ENCODE measurements around the gene RIC1. TPM values are rescaled to one million over a fixed set of nuclear protein-coding genes. Genes with fewer than 3 reads are reported as not detected.

RIC1 gene
- total RNA-seq, 4 donors from 2014 or later: 15.4 to 37.2 (median 27.6) TPM

- Histone ChIP-seq H3K27ac (peak overlapping the region; percentile 48 to 64 (median 55)), H3K9me3 (no peaks in the 10 kb centered on the region), H3K4me3 (no peak overlapping the region), H3K27me3 (no peaks in the 10 kb centered on the region), H3K36me3 (no peaks in the 10 kb centered on the region), H3K4me1 (peaks cover 4 to 40% (median 10%) of the 10 kb centered on the region in 3 donors)
- intact Hi-C loops (cut with DNase I): loop anchor here (5.0 kb wide), 1 partner anchor 395 kb away; no protein-coding TSS in a partner anchor
- 50 to 60% methylated on average over 1 of the region's 1 CpG for WGBS, 2 donors
- DNase-seq: no peak
- TF ChIP-seq, protein P1, sequence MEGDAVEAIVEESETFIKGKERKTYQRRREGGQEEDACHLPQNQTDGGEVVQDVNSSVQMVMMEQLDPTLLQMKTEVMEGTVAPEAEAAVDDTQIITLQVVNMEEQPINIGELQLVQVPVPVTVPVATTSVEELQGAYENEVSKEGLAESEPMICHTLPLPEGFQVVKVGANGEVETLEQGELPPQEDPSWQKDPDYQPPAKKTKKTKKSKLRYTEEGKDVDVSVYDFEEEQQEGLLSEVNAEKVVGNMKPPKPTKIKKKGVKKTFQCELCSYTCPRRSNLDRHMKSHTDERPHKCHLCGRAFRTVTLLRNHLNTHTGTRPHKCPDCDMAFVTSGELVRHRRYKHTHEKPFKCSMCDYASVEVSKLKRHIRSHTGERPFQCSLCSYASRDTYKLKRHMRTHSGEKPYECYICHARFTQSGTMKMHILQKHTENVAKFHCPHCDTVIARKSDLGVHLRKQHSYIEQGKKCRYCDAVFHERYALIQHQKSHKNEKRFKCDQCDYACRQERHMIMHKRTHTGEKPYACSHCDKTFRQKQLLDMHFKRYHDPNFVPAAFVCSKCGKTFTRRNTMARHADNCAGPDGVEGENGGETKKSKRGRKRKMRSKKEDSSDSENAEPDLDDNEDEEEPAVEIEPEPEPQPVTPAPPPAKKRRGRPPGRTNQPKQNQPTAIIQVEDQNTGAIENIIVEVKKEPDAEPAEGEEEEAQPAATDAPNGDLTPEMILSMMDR (IDR thresholded peaks at IDR 0.05): no peak
- no peak for TF ChIP-seq POLR2A (IDR thresholded peaks at IDR 0.05)
Measured at GRCh38 chr9:5587024-5587423, 41.9 kb upstream of the RIC1 start.

DNA sequence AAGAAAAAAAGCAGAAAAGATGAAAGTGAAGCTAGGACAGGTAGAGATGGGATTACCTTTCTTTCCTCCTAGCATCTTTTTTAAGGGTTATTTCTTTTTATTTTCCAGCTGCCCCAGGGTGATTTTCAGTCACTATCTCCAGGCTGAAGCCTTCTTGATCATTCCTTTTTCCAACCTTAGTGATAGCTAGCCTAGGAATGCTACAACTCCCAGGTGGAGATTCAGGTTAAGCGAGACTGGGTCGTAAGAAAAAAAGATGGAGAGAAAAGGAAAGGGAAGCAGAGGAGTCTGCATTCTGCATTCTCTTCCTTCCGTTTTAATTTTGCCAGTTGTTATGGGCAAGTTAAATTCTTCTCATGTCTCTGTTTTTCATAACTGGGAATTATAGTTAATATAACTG, 36.7 kb upstream of the RIC1 start:
- intact Hi-C loops (cut with DNase I): loop anchor here (5.0 kb wide), 1 partner anchor 140 kb away; the partner anchor contains the start of gene CD274
- peaks cover 0 to 18% (median 0%) of the 10 kb centered on the region in 3 donors for H3K4me1 ChIP-seq
- H3K27ac ChIP-seq: no peak overlapping the region
- H3K9me3 ChIP-seq: no peaks in the 10 kb centered on the region
- H3K36me3 ChIP-seq: no peaks in the 10 kb centered on the region
- H3K4me3 ChIP-seq: no peak overlapping the region
- no peak for DNase-seq
- 76 to 91% methylated on average over 3 of the region's 3 CpGs for WGBS, 2 donors
- TF ChIP-seq, protein P1 (IDR thresholded peaks at IDR 0.05): no peak
- no peak for TF ChIP-seq POLR2A (IDR thresholded peaks at IDR 0.05)
- no peaks in the 10 kb centered on the region for H3K27me3 ChIP-seq

DNA sequence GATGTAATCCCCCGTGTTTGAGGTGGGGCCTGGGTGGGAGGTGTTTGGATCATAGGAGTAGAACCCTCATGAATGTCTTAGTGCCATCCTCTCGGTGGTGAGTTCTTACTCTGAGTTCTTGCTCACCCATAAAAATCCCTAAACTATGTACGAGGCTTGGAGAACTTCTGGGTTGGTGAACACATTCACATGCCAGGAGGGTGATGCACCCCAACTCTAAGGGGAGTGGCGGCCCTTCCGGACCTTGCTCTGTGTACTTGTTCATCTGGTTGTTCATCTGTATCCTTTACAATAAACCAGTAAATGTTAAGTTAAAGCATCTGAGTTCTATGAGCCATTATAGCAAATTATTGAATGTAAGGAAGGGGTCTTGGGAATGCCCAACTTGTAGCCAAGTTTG, 36.0 kb upstream of the RIC1 start:
- Histone ChIP-seq H3K4me3 (no peak overlapping the region), H3K4me1 (peaks cover 0 to 12% (median 0%) of the 10 kb centered on the region in 3 donors), H3K27me3 (no peaks in the 10 kb centered on the region), H3K27ac (no peak overlapping the region), H3K9me3 (no peaks in the 10 kb centered on the region), H3K36me3 (no peaks in the 10 kb centered on the region)
- TF ChIP-seq, protein P1 (IDR thresholded peaks at IDR 0.05): no peak
- no peak for TF ChIP-seq POLR2A (IDR thresholded peaks at IDR 0.05)
- intact Hi-C loops (cut with DNase I): loop anchor here (5.0 kb wide), 1 partner anchor 141 kb away; the partner anchor contains the start of gene CD274
- 88 to 95% methylated on average over 5 of the region's 5 CpGs for WGBS, 2 donors
- DNase-seq: no peak

DNA sequence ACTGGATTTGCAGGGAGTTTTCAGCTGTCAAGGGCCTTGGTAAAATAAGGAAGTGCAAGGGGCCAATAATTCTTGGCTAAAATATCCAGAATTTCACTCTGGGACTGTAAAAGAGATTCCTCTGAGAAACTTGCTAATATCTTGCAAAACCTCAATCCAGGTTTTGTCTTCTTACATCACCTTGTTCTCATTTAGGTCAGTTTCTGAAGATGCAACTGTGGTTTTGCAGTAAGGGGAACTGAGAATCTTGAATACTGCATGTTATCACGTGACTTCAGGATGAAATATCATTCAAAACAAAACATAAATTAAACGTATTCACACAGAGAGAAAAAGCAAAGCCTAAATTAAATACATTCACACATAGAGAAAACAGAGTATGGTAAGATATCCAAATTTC, 35.0 kb upstream of the RIC1 start:
- Histone ChIP-seq H3K9me3 (no peaks in the 10 kb centered on the region), H3K27ac (no peak overlapping the region), H3K27me3 (no peaks in the 10 kb centered on the region), H3K36me3 (no peaks in the 10 kb centered on the region), H3K4me1 (peaks cover 0 to 12% (median 0%) of the 10 kb centered on the region in 3 donors), H3K4me3 (no peak overlapping the region)
- intact Hi-C loops (cut with DNase I): loop anchor here (5.0 kb wide), 1 partner anchor 142 kb away; the partner anchor contains the start of gene CD274
- DNase-seq: no peak
- WGBS, 2 donors: 65 to 88% methylated on average over 2 of the region's 2 CpGs
- TF ChIP-seq POLR2A (IDR thresholded peaks at IDR 0.05): no peak
- TF ChIP-seq, protein P1 (IDR thresholded peaks at IDR 0.05): no peak

- TF ChIP-seq POLR2A (IDR thresholded peaks at IDR 0.05): no peak
- TF ChIP-seq, protein P1 (IDR thresholded peaks at IDR 0.05): no peak
- Histone ChIP-seq H3K27ac (no peak overlapping the region), H3K9me3 (no peaks in the 10 kb centered on the region), H3K4me3 (no peak overlapping the region), H3K36me3 (no peaks in the 10 kb centered on the region), H3K27me3 (no peaks in the 10 kb centered on the region), H3K4me1 (peaks cover 0 to 11% (median 0%) of the 10 kb centered on the region in 3 donors)
- no peak for DNase-seq
- 48 to 68% methylated on average over 2 of the region's 2 CpGs for WGBS, 2 donors
- intact Hi-C loops (cut with DNase I): no loop called here
Measured at GRCh38 chr9:5596173-5596572, 32.7 kb upstream of the RIC1 start.
